ENCODE data around the gene UMAD1. TPM values are rescaled to one million over a fixed set of nuclear protein-coding genes. Genes with fewer than 3 reads are reported as not detected.

The UMAD1 gene
- 10 to 100 TPM; 15.3 to 22.2 (median 19.4) TPM for polyA plus RNA-seq (ENCODE audit: insufficient read length in 4 of 4)

GRCh38 chr7:7640221-7641128 is at the start of gene UMAD1:
Gene UMAD1, plus strand, starts transcription at chr7:7640752. Its CDS starts 32,620 bp downstream, at chr7:7673372.
- DNase-seq (ENCODE audit: low read depth in 4 of 4, low spot score in 3 of 4), result peak; percentile 96 to 98 (median 98)

GRCh38 chr7:7595451-7595850 is 45.1 kb upstream of the UMAD1 start:
- DNase-seq (ENCODE audit: low read depth in 4 of 4, low spot score in 3 of 4), result no peak

DNA sequence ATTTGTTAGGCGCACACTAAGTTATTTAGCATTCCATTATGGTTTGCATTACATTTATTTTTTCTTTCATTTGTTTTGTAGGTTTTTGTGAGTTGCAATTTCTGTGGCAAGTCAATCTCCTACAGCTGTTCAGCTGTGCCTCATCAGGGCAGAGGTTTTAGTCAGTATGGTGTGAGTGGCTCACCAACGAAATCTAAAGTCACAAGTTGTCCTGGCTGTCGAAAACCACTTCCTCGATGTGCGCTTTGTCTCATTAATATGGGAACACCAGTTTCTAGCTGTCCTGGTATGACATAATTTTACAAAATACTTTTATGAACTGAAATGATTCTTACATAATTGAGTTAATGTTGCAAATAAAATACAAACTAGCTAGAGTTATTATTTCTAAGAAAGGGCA is 44.4 kb upstream of the UMAD1 start:
- no peak for DNase-seq (ENCODE audit: low read depth in 4 of 4, low spot score in 3 of 4)

GRCh38 chr7:7607010-7607409 is 33.5 kb upstream of the UMAD1 start:
- DNase-seq (ENCODE audit: low read depth in 4 of 4, low spot score in 3 of 4), result no peak

- DNase-seq (ENCODE audit: low read depth in 4 of 4, low spot score in 3 of 4), result no peak
These were observed 31.2 kb upstream of the UMAD1 start for GRCh38 chr7:7609330-7609729.

GRCh38 chr7:7612519-7612918 is 28.0 kb upstream of the UMAD1 start:
- DNase-seq (ENCODE audit: low read depth in 4 of 4, low spot score in 3 of 4), result no peak

- no peak for DNase-seq (ENCODE audit: low read depth in 4 of 4, low spot score in 3 of 4)
These were observed 27.3 kb upstream of the UMAD1 start for GRCh38 chr7:7613210-7613609.

- no peak for DNase-seq (ENCODE audit: low read depth in 4 of 4, low spot score in 3 of 4)
These were observed 26.4 kb upstream of the UMAD1 start for GRCh38 chr7:7614018-7614741.

- DNase-seq (ENCODE audit: low read depth in 4 of 4, low spot score in 3 of 4), result no peak
These were observed 23.0 kb upstream of the UMAD1 start for GRCh38 chr7:7617550-7617949.

DNA sequence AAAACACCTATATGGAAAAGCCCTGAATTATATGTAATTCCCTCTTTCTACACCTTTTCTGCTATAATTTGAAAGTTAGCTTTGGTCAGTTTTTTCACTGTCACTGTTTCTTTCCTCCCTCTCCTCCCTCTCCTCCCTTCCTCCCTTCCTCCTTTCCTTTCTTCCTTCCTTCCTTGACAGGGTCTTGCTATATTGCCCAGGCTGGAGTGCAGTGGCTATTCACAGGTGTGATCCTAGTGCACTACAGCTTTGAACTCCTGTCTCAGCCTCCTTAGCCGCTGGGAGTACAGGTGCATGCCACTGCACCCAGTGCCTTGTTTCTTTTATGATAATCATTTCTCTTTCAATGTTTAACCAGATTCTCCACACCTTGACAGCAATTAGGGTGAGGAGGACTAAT is 22.1 kb upstream of the UMAD1 start:
- DNase-seq (ENCODE audit: low read depth in 4 of 4, low spot score in 3 of 4), result no peak

DNA sequence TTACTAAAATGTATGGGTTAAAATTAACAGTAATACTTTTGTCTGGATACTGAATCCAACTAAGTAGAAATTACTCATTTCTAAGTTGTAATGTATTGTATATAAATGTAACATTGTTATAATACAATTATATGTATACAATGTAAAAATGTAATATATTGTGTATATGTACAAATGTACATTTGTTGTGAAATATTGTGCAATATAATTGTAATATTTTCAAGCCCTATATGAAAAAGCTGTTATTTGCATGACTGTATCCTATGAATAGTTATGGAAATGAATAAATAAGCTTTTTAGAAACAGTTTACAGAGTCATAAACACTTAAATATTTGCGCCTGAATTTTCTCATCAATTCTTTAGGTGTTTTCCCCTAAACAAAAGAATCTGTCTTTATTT is 20.3 kb upstream of the UMAD1 start:
- no peak for DNase-seq (ENCODE audit: low read depth in 4 of 4, low spot score in 3 of 4)

- DNase-seq (ENCODE audit: low read depth in 4 of 4, low spot score in 3 of 4), result no peak
These were observed 19.8 kb upstream of the UMAD1 start for GRCh38 chr7:7620644-7621210.

DNA sequence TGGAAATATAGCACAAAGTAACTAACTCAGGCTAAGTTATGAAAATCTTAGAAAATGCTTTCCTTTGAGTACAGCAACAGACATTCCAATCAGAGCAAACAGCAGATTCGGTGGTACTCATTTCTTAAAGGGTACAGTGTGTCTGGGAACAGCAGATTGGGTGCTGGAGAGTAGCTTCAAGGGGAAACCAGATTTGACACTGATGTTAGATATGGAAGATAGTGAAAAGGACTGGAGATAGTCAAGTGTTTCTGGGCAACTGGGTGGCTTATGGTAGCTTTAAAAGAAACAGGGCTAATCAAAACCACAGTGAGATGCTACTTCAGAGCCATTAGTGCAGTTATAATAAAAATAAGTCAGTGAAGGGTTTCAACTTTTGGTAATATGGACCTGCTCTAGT is 12.1 kb upstream of the UMAD1 start:
- DNase-seq (ENCODE audit: low read depth in 4 of 4, low spot score in 3 of 4), result no peak

GRCh38 chr7:7630626-7631329 is 9.8 kb upstream of the UMAD1 start:
- DNase-seq (ENCODE audit: low read depth in 4 of 4, low spot score in 3 of 4), result no peak

DNA sequence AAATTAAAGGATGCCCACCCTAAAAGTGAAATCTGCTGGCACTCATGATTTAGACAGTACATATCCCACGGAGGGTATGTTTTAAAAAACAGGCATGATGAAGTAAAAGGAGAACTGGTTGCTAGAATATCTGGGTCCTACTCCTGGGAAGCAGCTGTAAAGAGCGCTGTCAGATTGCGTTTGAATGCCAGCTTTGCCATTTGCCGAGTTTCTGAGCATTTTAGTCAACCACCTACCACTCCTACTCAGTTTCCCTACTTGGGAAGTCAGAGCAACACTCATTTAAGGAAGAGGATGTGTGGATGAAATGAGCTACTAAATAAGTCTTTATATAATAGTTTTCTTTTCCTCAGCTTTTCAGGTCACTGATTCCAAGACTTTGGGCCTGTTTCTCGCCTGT is 1.1 kb upstream of the UMAD1 start:
- no peak for DNase-seq (ENCODE audit: low read depth in 4 of 4, low spot score in 3 of 4)

GRCh38 chr7:7639847-7640220 is 718 bp upstream of the UMAD1 start:
- DNase-seq (ENCODE audit: low read depth in 4 of 4, low spot score in 3 of 4), result peak in 1 of 4 donors; percentile 29

DNA sequence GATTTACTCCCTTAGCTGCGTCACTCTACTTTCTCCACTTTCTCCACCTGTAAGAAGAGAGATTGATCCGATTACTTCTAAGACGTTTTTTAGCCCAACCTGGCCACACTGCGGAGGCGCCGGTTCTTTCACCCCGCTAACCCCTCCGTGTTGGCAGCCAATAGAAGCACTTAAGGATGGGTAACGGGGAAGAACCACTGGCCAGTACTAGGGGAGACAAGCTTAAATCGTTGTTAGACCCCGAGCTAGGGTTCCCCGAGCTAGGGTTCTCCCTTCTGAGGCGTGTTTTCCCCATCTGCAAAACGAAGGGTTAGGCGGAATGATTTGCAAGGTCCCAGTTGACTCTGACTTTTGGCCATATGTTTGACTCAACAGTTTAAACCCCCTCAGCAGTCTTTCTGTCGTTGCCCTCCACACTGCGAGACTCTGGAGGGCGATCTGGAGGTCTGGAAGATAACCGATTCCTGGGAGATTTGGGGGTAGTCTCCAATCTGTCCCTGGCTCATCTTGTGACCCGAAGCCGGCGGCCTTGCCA is 644 bp downstream of the UMAD1 start:
- DNase-seq (ENCODE audit: low read depth in 4 of 4, low spot score in 3 of 4), result no peak

- DNase-seq (ENCODE audit: low read depth in 4 of 4, low spot score in 3 of 4), result no peak
These were observed 1.5 kb downstream of the UMAD1 start for GRCh38 chr7:7642081-7642480.

- no peak for DNase-seq (ENCODE audit: low read depth in 4 of 4, low spot score in 3 of 4)
These were observed 7.0 kb downstream of the UMAD1 start for GRCh38 chr7:7647495-7648036.

DNA sequence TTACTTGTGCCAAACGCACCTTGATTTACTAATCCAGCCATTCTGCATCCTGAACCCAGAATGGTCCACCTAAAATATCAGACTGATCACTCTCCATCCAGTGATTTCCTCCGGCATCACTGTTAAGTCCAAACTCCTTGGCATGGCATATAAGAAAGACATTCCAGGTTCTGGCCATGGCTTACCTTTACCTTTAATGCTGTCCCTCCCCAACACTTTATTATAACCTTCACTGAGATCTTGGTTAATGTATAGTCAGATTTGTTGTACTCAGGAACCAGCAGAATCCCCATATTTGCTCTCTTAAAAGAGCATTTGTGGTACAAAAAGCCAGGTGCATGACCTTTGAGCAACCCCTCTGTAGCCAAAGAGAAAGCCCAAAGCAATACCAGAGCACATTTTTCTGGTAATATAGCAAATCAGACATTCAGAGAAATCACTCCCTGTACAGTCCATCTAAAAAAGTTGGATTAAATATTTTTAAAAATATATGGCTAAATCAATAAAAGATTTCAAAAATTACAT is 10.2 kb downstream of the UMAD1 start:
- no peak for DNase-seq (ENCODE audit: low read depth in 4 of 4, low spot score in 3 of 4)
